Measurements from ENCODE around the gene CYB5RL.
"Not testable (repeated sequence)": the region's sequence is repeated elsewhere in the genome, so short reads cannot be mapped to it uniquely, and the experiment has no call there.

CYB5RL gene

GRCh38 chr1:54167422-54168139 lies 32.2 kb downstream of the CYB5RL start:
- Histone ChIP-seq H3K9me3 (ENCODE audit: control insufficient read depth, low read length) (no peaks in the 10 kb centered on the region), H3K27me3 (replicated peaks; ENCODE audit: control insufficient read depth, insufficient read depth, low read length) (peaks cover 8% of the 10 kb centered on the region), H3K4me3 (ENCODE audit: low read length) (no peak overlapping the region), H3K36me3 (ENCODE audit: control insufficient read depth, insufficient read depth, low read length, severe bottlenecking) (no peaks in the 10 kb centered on the region), H3K4me1 (ENCODE audit: control insufficient read depth, insufficient read depth, low read length) (peaks cover 2% of the 10 kb centered on the region), H3K9ac (ENCODE audit: low read length) (no peak overlapping the region)
- DNase-seq (ENCODE audit: low read depth), result peak; percentile 13

- not testable (repeated sequence) for H3K9me3 ChIP-seq (ENCODE audit: control insufficient read depth, low read length); H3K4me3 ChIP-seq (ENCODE audit: low read length); DNase-seq (ENCODE audit: low read depth); H3K4me1 ChIP-seq (ENCODE audit: control insufficient read depth, insufficient read depth, low read length); H3K36me3 ChIP-seq (ENCODE audit: control insufficient read depth, insufficient read depth, low read length, severe bottlenecking); H3K9ac ChIP-seq (ENCODE audit: low read length)
- H3K27me3 ChIP-seq (replicated peaks; ENCODE audit: control insufficient read depth, insufficient read depth, low read length), result peaks cover 11% of the 10 kb centered on the region
Measured at GRCh38 chr1:54166357-54166756, 33.5 kb downstream of the CYB5RL start.

DNA sequence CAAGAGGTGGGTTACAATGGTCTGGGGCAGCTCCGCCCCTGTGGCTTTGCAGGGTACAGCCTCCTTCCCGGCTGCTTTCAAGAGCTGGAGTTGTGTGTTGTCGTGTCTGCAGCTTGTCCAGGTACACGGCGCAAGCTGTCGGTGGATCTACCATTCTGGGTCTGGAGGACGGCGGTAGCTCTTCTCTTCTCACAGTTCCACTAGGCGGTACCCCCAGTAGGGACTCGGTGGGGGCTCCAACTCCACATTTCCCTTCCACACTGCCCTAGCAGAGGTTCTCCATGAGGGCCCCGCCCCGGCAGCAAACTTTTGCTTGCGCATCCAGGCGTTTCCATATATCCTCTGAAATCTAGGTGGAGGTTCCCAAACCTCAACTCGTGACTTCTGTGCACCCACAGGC lies 34.7 kb downstream of the CYB5RL start:
- no peak for DNase-seq (ENCODE audit: low read depth)
- Histone ChIP-seq H3K9ac (ENCODE audit: low read length) (no peak overlapping the region), H3K4me1 (ENCODE audit: control insufficient read depth, insufficient read depth, low read length) (no peaks in the 10 kb centered on the region), H3K9me3 (ENCODE audit: control insufficient read depth, low read length) (no peaks in the 10 kb centered on the region), H3K36me3 (ENCODE audit: control insufficient read depth, insufficient read depth, low read length, severe bottlenecking) (no peaks in the 10 kb centered on the region), H3K27me3 (replicated peaks; ENCODE audit: control insufficient read depth, insufficient read depth, low read length) (peaks cover 11% of the 10 kb centered on the region), H3K4me3 (ENCODE audit: low read length) (no peak overlapping the region)

- Histone ChIP-seq H3K4me1 (ENCODE audit: control insufficient read depth, insufficient read depth, low read length) (no peaks in the 10 kb centered on the region), H3K27me3 (replicated peaks; ENCODE audit: control insufficient read depth, insufficient read depth, low read length) (peaks cover 11% of the 10 kb centered on the region), H3K9me3 (ENCODE audit: control insufficient read depth, low read length) (no peaks in the 10 kb centered on the region), H3K4me3 (ENCODE audit: low read length) (no peak overlapping the region), H3K9ac (ENCODE audit: low read length) (no peak overlapping the region), H3K36me3 (ENCODE audit: control insufficient read depth, insufficient read depth, low read length, severe bottlenecking) (no peaks in the 10 kb centered on the region)
- no peak for DNase-seq (ENCODE audit: low read depth)
Measured at GRCh38 chr1:54163573-54163972, 36.3 kb downstream of the CYB5RL start.

- H3K9ac ChIP-seq (ENCODE audit: low read length), result no peak overlapping the region
- H3K27me3 ChIP-seq (replicated peaks; ENCODE audit: control insufficient read depth, insufficient read depth, low read length), result peaks cover 11% of the 10 kb centered on the region
- DNase-seq (ENCODE audit: low read depth), result no peak
- no peaks in the 10 kb centered on the region for H3K36me3 ChIP-seq (ENCODE audit: control insufficient read depth, insufficient read depth, low read length, severe bottlenecking)
- H3K9me3 ChIP-seq (ENCODE audit: control insufficient read depth, low read length), result no peaks in the 10 kb centered on the region
- H3K4me1 ChIP-seq (ENCODE audit: control insufficient read depth, insufficient read depth, low read length), result no peaks in the 10 kb centered on the region
- H3K4me3 ChIP-seq (ENCODE audit: low read length), result no peak overlapping the region
Measured at GRCh38 chr1:54163051-54163450, 36.8 kb downstream of the CYB5RL start.

- Histone ChIP-seq H3K9me3 (ENCODE audit: control insufficient read depth, low read length) (no peaks in the 10 kb centered on the region), H3K4me3 (ENCODE audit: low read length) (no peak overlapping the region), H3K36me3 (ENCODE audit: control insufficient read depth, insufficient read depth, low read length, severe bottlenecking) (no peaks in the 10 kb centered on the region), H3K4me1 (ENCODE audit: control insufficient read depth, insufficient read depth, low read length) (no peaks in the 10 kb centered on the region), H3K9ac (ENCODE audit: low read length) (no peak overlapping the region), H3K27me3 (replicated peaks; ENCODE audit: control insufficient read depth, insufficient read depth, low read length) (peaks cover 11% of the 10 kb centered on the region)
- DNase-seq (ENCODE audit: low read depth), result no peak
Measured at GRCh38 chr1:54161495-54162168, 38.2 kb downstream of the CYB5RL start.

DNA sequence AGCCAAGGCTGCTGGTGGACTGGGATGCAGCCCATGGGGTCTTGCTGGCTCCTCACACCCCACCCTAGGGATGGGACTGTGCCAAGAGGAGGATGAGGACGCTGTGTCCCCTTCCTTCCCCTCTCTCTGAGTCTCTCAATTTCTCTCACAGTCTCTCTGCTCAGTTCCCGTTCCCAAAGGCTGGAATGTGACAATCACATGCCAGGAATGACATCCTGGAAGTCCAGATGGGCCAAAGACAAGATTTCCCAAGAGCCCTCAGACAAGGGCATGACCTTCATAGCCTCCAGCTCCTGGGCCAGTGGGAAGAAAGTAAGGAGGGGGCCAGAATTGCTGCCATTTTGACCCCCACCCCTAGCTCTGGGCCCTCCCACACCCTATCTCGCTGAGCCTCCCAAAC lies 39.5 kb downstream of the CYB5RL start:
- H3K9ac ChIP-seq (ENCODE audit: low read length), result no peak overlapping the region
- peaks cover 11% of the 10 kb centered on the region for H3K27me3 ChIP-seq (replicated peaks; ENCODE audit: control insufficient read depth, insufficient read depth, low read length)
- H3K4me1 ChIP-seq (ENCODE audit: control insufficient read depth, insufficient read depth, low read length), result no peaks in the 10 kb centered on the region
- no peak for DNase-seq (ENCODE audit: low read depth)
- H3K9me3 ChIP-seq (ENCODE audit: control insufficient read depth, low read length), result no peaks in the 10 kb centered on the region
- H3K36me3 ChIP-seq (ENCODE audit: control insufficient read depth, insufficient read depth, low read length, severe bottlenecking), result no peaks in the 10 kb centered on the region
- H3K4me3 ChIP-seq (ENCODE audit: low read length), result no peak overlapping the region

- no peak for DNase-seq (ENCODE audit: low read depth)
- peaks cover 11% of the 10 kb centered on the region for H3K27me3 ChIP-seq (replicated peaks; ENCODE audit: control insufficient read depth, insufficient read depth, low read length)
Measured at GRCh38 chr1:54159733-54160316, 40.0 kb downstream of the CYB5RL start.

GRCh38 chr1:54158071-54158470 lies 41.8 kb downstream of the CYB5RL start:
- no peak overlapping the region for H3K4me3 ChIP-seq (ENCODE audit: low read length)
- peaks cover 11% of the 10 kb centered on the region for H3K4me1 ChIP-seq (ENCODE audit: control insufficient read depth, insufficient read depth, low read length)
- peak; percentile 16 for DNase-seq (ENCODE audit: low read depth)
- no peaks in the 10 kb centered on the region for H3K9me3 ChIP-seq (ENCODE audit: control insufficient read depth, low read length)
- H3K27me3 ChIP-seq (replicated peaks; ENCODE audit: control insufficient read depth, insufficient read depth, low read length), result peaks cover 4% of the 10 kb centered on the region
- no peak overlapping the region for H3K9ac ChIP-seq (ENCODE audit: low read length)
- H3K36me3 ChIP-seq (ENCODE audit: control insufficient read depth, insufficient read depth, low read length, severe bottlenecking), result no peaks in the 10 kb centered on the region

More at GRCh38 chr1:54159733-54160316, 40.0 kb downstream of the CYB5RL start:
- no peaks in the 10 kb centered on the region for H3K9me3 ChIP-seq (ENCODE audit: control insufficient read depth, low read length)
- no peak overlapping the region for H3K9ac ChIP-seq (ENCODE audit: low read length)
- H3K4me1 ChIP-seq (ENCODE audit: control insufficient read depth, insufficient read depth, low read length), result no peaks in the 10 kb centered on the region
- no peaks in the 10 kb centered on the region for H3K36me3 ChIP-seq (ENCODE audit: control insufficient read depth, insufficient read depth, low read length, severe bottlenecking)
- no peak overlapping the region for H3K4me3 ChIP-seq (ENCODE audit: low read length)

GRCh38 chr1:54157401-54157800 lies 42.4 kb downstream of the CYB5RL start:
- Histone ChIP-seq H3K9ac (ENCODE audit: low read length) (no peak overlapping the region), H3K4me1 (ENCODE audit: control insufficient read depth, insufficient read depth, low read length) (peaks cover 14% of the 10 kb centered on the region), H3K27me3 (replicated peaks; ENCODE audit: control insufficient read depth, insufficient read depth, low read length) (peaks cover 4% of the 10 kb centered on the region), H3K4me3 (ENCODE audit: low read length) (no peak overlapping the region), H3K36me3 (ENCODE audit: control insufficient read depth, insufficient read depth, low read length, severe bottlenecking) (no peaks in the 10 kb centered on the region), H3K9me3 (ENCODE audit: control insufficient read depth, low read length) (no peaks in the 10 kb centered on the region)
- DNase-seq (ENCODE audit: low read depth), result no peak

- H3K9me3 ChIP-seq (ENCODE audit: control insufficient read depth, low read length), result no peaks in the 10 kb centered on the region
- no peak for DNase-seq (ENCODE audit: low read depth)
- peaks cover 14% of the 10 kb centered on the region for H3K4me1 ChIP-seq (ENCODE audit: control insufficient read depth, insufficient read depth, low read length)
- H3K27me3 ChIP-seq (replicated peaks; ENCODE audit: control insufficient read depth, insufficient read depth, low read length), result peaks cover under 1% of the 10 kb centered on the region
- no peaks in the 10 kb centered on the region for H3K36me3 ChIP-seq (ENCODE audit: control insufficient read depth, insufficient read depth, low read length, severe bottlenecking)
- no peak overlapping the region for H3K4me3 ChIP-seq (ENCODE audit: low read length)
- H3K9ac ChIP-seq (ENCODE audit: low read length), result no peak overlapping the region
Measured at GRCh38 chr1:54156986-54157385, 42.8 kb downstream of the CYB5RL start.
